ENCODE measurements around the gene NLRC4.
A peak's percentile ranks its signal among the peaks of the same experiment; 100 is the strongest.
"Not testable (repeated sequence)": the region's sequence is repeated elsewhere in the genome, so short reads cannot be mapped to it uniquely, and the experiment has no call there.

The NLRC4 gene

GRCh38 chr2:32264422-32265105, at the start of gene NLRC4:
Gene NLRC4, minus strand, starts transcription at chr2:32264886. Its CDS starts 8,111 bp downstream, at chr2:32256775.
- DNase-seq = no peak

GRCh38 chr2:32310577-32310976, 45.9 kb upstream of the NLRC4 start:
- no peak for DNase-seq

GRCh38 chr2:32293966-32294562, 29.4 kb upstream of the NLRC4 start:
- DNase-seq = not testable (repeated sequence)

GRCh38 chr2:32293493-32293892, 28.8 kb upstream of the NLRC4 start:
- DNase-seq = not testable (repeated sequence)

GRCh38 chr2:32291746-32292145, 27.1 kb upstream of the NLRC4 start:
- DNase-seq = no peak

- no peak for DNase-seq
Measured at GRCh38 chr2:32290000-32290339, 25.3 kb upstream of the NLRC4 start.

GRCh38 chr2:32289165-32289999, 24.7 kb upstream of the NLRC4 start:
- no peak for DNase-seq

GRCh38 chr2:32284321-32284720, 19.6 kb upstream of the NLRC4 start:
- DNase-seq = no peak

GRCh38 chr2:32278478-32278853, 13.8 kb upstream of the NLRC4 start:
- DNase-seq = no peak

- DNase-seq = peak; percentile 82 to 83
Measured at GRCh38 chr2:32277674-32278477, 13.2 kb upstream of the NLRC4 start, which contains the start of gene YIPF4. Gene YIPF4, plus strand, starts transcription at chr2:32277904. Its CDS starts 252 bp downstream, at chr2:32278156.

- no peak for DNase-seq
Measured at GRCh38 chr2:32277363-32277673, 12.6 kb upstream of the NLRC4 start.

- not testable (repeated sequence) for DNase-seq
Measured at GRCh38 chr2:32275790-32276189, 11.1 kb upstream of the NLRC4 start.

- DNase-seq = no peak
Measured at GRCh38 chr2:32274289-32274688, 9.6 kb upstream of the NLRC4 start.

GRCh38 chr2:32272279-32272678, 7.6 kb upstream of the NLRC4 start:
- no peak for DNase-seq

- DNase-seq = no peak
Measured at GRCh38 chr2:32271063-32271462, 6.4 kb upstream of the NLRC4 start.

- no peak for DNase-seq
Measured at GRCh38 chr2:32262105-32262504, 2.6 kb downstream of the NLRC4 start.

GRCh38 chr2:32260376-32260775, 4.3 kb downstream of the NLRC4 start:
- DNase-seq = no peak

GRCh38 chr2:32258242-32258641, 6.4 kb downstream of the NLRC4 start:
- DNase-seq = no peak

- no peak for DNase-seq
Measured at GRCh38 chr2:32250290-32250689, 14.4 kb downstream of the NLRC4 start.

GRCh38 chr2:32249731-32250236, 14.9 kb downstream of the NLRC4 start:
- no peak for DNase-seq

GRCh38 chr2:32248299-32248698, 16.4 kb downstream of the NLRC4 start:
- DNase-seq = no peak

- DNase-seq = no peak
Measured at GRCh38 chr2:32246911-32247310, 17.8 kb downstream of the NLRC4 start.

GRCh38 chr2:32242331-32242730, 22.4 kb downstream of the NLRC4 start:
- no peak for DNase-seq
